ENCODE measurements around the gene PTPN6.
A peak's percentile ranks its signal among the peaks of the same experiment; 100 is the strongest.

Gene PTPN6

DNA sequence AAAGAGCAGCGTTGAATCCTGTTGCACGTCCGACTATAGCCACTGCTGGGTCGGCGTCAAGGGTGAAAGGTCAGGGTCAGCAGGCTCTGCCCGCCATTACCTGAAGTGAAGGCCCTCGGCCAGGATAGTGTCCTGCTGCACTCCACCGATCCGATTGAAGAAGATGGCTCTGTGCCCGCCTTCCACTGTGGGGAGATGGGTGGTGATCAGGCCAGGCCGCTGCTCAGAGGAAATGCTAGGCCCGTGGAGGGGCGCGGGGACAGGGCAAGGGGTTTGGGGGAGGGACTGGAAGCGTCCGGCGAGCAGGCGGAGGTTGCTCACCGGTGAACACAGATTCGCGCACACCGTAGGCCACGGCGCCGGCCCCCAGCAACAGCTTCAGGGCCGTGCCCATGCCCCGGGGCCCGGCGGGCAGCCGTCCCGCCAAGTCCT lies 19.0 kb downstream of the PTPN6 start:
- DNase-seq (ENCODE audit: low spot score), result no peak

DNA sequence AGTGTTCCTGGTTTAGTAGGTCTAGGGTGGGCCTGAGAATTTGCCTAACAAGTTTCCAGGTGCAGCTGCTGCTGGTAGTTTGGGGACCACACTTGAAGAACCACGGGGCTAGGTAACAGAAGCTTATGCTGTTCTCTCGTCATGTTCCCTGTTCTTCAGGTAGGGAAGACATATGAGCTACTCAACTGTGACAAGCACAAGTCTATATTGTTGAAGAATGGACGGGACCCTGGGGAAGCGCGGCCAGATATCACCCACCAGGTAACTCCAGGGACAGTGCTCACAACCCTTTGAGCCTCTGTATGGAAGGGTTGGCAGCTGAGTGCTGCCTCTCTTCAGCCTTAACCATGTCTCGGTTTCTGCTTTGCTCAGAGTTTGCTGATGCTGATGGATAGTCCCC lies 23.0 kb downstream of the PTPN6 start:
- DNase-seq (ENCODE audit: low spot score), result no peak

DNA sequence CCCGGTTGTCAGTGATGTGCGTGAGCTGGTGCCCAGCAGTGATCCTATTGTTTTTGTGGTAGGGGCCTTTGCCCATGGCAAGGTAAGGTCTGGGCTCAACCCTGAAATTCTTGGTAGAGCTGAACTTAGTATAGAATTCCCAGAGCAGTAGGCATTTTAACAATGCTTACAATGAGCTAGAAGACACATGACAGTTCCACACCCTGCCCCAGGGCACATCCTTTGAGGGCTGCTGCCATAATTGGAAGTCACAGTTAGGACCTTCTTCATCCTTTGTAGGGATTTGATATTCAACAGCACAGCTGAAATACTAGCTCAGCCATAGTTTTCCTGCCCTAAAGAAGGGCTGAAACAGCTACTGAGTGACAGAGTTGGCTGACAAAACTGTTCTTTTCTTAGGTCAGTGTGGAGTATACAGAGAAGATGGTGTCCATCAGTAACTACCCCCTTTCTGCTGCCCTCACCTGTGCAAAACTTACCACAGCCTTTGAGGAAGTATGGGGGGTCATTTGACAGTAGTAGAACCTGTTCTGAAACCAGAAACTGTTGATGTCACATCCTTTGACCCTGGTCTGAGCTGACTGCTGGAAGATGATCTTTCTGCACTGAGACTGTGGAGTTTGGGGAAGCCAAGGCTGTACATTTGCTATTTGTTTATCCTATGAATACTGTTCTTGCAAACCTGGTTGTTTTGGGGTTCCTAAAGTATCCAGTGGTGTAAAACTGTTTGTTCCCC lies 24.3 kb downstream of the PTPN6 start:
- no peak for DNase-seq (ENCODE audit: low spot score)

DNA sequence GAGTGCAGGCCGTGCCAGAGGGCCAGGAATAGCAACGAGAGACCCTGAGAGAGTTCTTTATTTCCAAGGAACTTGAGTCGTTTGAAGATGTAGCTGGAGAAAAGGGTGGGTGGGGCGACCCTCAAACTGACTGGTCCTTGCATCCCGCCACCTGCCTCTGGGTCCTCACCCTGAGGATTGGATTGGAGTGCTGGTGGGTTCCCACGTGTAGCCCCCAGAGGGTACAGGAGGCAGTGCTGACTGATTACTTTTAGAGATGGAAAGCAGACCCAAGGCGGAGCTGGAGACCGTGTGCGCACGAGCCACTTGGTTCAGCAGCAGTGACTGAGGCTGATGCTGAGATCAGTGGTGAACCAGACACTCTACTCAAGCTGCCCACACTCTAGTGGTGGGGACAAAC lies 26.5 kb downstream of the PTPN6 start:
- no peak for DNase-seq (ENCODE audit: low spot score)

GRCh38 chr12:6978188-6978587 lies 27.0 kb downstream of the PTPN6 start:
- DNase-seq (ENCODE audit: low spot score), result no peak

DNA sequence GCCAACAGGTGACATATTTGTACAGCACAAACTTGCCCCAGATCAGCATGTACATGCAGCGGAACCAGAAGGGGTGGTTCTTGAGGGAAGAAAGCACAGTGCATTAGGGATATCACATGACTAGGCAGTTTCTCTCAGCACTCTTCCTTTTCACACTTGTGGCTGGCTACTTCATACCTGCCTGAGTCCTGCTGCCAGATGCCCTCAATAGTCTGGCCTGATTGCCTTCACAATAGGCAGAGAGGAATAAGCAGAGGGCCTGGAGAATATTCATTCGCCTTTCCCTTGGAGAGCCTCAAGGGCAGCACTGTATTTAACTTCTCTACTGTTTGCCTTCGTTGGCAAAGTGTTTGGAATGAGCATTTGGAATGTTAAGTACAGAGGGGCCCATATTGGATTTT lies 27.5 kb downstream of the PTPN6 start:
- no peak for DNase-seq (ENCODE audit: low spot score)

- DNase-seq (ENCODE audit: low spot score), result no peak
These were observed 27.9 kb downstream of the PTPN6 start for GRCh38 chr12:6979021-6979420.

GRCh38 chr12:6979453-6979852 lies 28.3 kb downstream of the PTPN6 start:
- no peak for DNase-seq (ENCODE audit: low spot score)

GRCh38 chr12:6980075-6980474 lies 28.9 kb downstream of the PTPN6 start:
- DNase-seq (ENCODE audit: low spot score), result no peak

GRCh38 chr12:6980740-6981139 lies 29.6 kb downstream of the PTPN6 start:
- no peak for DNase-seq (ENCODE audit: low spot score)

DNA sequence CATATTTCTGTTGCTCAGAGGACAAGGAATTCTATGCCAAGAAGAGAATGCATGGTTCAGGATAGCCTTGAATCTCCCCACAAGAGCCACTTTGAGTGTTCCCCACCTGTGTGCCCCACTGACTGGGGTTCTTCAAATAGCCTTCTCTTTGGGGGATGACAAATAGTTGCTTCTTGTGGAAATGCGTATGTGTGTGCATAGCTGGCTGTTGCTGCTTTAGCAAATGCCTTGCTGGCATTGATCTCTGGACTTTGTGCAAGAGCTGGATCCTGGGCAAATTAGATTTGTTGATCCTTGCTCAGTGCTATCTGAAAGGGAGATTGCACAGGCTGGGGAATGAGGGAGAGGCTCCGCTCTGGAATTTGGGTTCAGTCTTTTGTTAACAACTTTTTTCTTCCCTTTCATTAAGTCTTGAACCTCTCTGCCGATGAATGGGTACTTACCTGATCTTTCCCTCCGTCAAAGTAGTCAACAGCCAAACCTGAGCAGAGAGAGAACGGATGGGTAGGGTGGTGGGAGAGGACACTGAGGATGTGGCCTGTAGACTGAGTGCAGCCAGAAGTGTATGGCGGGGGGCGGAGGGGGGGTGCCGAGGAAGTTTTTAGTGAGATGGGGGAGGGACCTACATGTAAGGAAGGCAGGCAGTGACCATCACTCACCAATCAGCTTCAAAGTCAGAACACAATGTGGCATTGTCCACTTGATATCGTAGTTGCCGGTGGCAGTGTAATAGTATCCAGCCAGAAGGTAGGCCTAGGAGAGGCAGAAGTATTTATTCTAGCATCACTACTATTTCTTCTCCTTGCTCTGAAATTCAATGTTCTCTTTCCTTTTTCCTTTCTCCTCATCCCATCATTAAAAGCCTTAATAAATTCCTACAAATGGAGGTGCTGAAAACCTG lies 30.2 kb downstream of the PTPN6 start:
- no peak for DNase-seq (ENCODE audit: low spot score)

DNA sequence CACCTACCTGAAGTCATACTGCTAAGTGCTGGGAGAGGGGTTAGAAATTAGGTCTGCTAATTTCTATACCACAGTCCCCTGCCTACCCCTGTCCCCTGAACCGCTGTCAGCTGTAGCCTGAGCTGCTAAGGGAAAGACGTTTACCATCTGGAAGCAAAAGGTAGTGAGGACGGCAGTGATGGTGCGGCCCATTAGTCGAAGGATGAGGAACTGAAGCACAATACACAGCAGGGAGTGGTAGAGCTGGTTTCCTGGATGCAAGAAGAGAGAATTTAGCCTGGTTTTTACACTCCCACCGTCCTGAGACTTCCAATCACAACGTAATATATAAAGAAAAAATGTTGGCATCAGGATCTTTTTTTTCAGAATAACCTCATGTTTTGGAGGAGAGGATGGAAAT lies 31.4 kb downstream of the PTPN6 start:
- no peak for DNase-seq (ENCODE audit: low spot score)

DNA sequence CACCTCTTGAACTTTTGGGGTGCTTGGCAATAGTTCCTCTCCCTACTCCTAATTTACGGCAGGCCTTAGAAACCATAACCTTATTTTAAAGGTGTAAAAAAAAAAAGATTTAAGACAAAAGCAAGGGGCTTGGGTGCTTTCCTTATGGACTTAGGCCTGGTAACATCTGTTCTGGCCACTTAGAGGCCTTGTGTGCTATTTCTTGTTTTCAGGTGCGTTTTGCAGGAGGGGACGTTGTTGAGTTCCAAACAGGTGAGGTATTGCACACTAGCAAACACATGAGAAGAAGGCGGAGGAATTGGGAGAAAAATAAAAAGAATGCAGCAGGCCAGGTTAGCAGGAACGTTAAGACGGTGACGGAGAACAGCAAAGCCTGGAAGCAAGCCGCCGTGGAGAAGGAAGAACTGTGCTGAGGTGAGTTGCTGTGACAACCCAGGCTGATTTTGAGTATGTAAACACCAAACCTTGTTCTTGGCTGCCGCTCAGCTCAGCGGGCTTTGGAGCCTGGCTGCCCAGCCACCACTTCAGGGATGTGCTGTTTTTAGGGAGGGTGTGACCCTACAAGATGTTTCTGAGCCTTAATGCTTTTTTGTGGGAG lies 36.9 kb downstream of the PTPN6 start:
- no peak for DNase-seq (ENCODE audit: low spot score)

- DNase-seq (ENCODE audit: low spot score), result peak; percentile 90
These were observed 44.9 kb downstream of the PTPN6 start for GRCh38 chr12:6996040-6996441.

- DNase-seq (ENCODE audit: low spot score), result no peak
These were observed 47.7 kb downstream of the PTPN6 start for GRCh38 chr12:6998715-6999451.

DNA sequence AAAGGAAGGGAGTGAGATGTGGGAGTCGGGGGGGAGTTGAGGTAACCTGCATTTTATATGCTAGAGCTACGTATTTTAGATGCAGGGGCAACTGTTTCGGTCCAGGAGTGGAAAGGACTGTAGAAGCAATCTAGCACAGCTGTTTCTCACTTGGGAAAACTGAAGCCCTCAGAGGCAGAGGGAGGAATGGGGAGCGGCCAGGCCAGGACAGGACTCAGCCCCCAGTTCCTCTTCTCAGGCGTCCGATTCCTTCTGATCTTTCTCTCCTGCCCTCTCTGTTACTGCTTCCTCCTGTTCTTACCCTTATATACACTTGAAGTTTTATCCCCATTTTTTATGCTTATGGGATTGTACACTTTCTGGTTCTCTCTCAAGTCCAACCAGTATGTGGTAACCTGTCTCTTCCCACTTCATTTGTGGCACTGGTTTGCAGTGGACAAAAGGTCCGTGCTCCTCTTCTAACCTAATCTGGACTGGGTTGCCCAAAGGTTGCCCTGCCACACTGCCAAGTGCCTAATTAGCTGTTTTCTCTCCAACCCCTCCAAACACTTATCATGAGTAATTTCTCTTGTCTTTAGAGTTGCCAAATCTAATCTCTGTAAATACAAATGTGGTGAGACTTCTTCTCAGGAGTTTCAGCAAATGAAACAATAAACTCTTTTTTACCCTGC lies 50.9 kb downstream of the PTPN6 start:
- no peak for DNase-seq (ENCODE audit: low spot score)

GRCh38 chr12:7004287-7004803 lies 53.2 kb downstream of the PTPN6 start:
- no peak for DNase-seq (ENCODE audit: low spot score)

GRCh38 chr12:7004840-7005239 lies 53.7 kb downstream of the PTPN6 start:
- DNase-seq (ENCODE audit: low spot score), result no peak

DNA sequence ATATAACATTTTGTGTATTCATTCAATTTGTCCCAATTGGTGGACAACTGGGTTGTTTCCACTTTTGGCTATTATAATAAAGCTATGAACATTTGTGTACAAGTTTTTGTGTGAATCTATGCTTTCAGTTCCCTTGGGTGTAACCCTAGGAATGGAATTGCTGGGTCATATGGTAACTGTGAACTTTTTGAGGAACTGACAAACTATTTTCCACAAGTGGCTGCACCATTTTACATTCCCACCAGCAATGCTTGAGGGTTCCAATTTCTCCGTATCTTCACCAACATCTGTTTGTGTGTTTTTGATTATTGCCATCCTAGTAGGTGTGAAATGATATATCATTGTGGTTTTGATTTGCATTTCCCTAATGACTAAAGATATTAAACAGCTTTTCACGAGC lies 54.2 kb downstream of the PTPN6 start:
- DNase-seq (ENCODE audit: low spot score), result no peak

GRCh38 chr12:7006639-7007038 lies 55.5 kb downstream of the PTPN6 start:
- no peak for DNase-seq (ENCODE audit: low spot score)

DNA sequence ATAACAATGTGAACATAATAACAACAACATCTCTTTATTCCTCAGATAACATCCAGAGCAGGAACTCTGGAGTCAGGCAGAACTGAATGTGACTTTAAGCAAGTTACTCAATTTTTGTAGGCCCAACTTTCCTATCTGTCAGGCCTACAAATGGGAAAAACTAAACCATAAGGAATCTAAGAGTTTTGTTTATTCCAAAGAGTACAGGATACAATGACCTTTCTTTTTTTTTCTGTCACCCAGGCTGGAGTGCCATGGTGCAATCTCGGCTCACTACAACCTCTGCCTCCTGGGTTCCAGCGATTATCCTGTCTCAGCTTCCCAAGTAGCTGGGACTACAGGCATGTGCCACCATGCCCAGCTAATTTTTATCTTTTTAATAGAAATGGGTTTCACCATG lies 57.7 kb downstream of the PTPN6 start:
- DNase-seq (ENCODE audit: low spot score), result no peak

Data from AG20443 (cell line).